Measurements from ENCODE around the gene ACAD11. TPM values are rescaled to one million over a fixed set of nuclear protein-coding genes. Genes with fewer than 3 reads are reported as not detected.
"Not testable (repeated sequence)": the region's sequence is repeated elsewhere in the genome, so short reads cannot be mapped to it uniquely, and the experiment has no call there.

The ACAD11 gene
- total RNA-seq, 2 experiments from 2014 or later = 11.2 to 11.4 TPM

DNA sequence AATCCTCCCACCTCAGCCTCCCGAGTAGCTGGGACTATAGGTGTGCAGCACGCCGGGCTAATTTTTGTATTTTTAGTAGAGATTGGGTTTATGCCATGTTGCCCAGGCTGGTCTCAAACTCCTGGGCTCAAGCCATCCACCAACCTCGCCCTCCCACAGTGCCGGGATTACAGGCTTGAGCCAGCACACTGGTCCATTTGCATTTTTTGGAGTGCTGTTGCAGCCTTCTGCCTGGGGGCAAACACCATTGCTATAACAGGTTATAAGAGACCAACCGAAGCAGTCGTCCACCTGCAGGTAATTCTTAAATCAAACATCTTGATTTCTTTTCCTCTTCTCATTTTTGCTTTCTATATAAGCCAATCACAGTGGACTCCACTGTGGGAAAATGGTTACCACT, 34.8 kb downstream of the ACAD11 start:
- DNase-seq = no peak
- H3K27ac Mint-ChIP-seq = no peak overlapping the region
- intact Hi-C loops (cut with micrococcal nuclease) = no loop called here
- H3K4me1 Mint-ChIP-seq (ENCODE audit: low read depth) = peaks cover 9% of the 10 kb centered on the region
- no peaks in the 10 kb centered on the region for H3K9me3 Mint-ChIP-seq
- no peak overlapping the region for H3K4me3 Mint-ChIP-seq
- CTCF ChIA-PET = interaction anchor here (0.5 kb wide), 1 partner anchor 89 kb away, joined by 3 read pairs; no protein-coding TSS in a partner anchor
- no peaks in the 10 kb centered on the region for H3K27me3 Mint-ChIP-seq (ENCODE audit: low read depth)
- peaks cover 31% of the 10 kb centered on the region for H3K36me3 Mint-ChIP-seq (ENCODE audit: low read depth)

DNA sequence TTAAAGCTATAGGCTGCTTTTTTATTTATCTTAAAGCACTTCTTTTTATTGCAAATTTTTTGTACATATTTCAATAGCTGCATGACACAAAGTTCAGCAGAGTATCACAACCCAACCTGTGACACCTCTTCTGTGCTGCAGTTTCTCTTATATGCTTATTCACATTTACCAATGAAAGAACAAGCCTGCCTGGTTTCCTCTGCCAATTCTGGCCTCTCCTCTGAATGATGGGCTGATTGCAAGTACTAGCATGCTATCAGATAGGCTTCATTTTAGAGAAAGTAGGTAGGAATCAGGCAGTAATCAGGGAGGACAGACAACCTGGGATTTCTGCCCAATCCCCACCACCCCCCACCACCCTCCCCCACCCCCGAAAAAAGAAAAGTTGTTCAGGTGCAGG, 36.0 kb downstream of the ACAD11 start:
- Mint-ChIP-seq H3K36me3 (ENCODE audit: low read depth) (peaks cover 31% of the 10 kb centered on the region), H3K27me3 (ENCODE audit: low read depth) (no peaks in the 10 kb centered on the region), H3K4me3 (no peak overlapping the region), H3K9me3 (no peaks in the 10 kb centered on the region), H3K4me1 (ENCODE audit: low read depth) (peaks cover 6% of the 10 kb centered on the region), H3K27ac (no peak overlapping the region)
- intact Hi-C loops (cut with micrococcal nuclease) = no loop called here
- DNase-seq = no peak
- CTCF ChIA-PET = interaction anchor here (1.1 kb wide), 1 partner anchor 18 kb away, joined by 4 read pairs; no protein-coding TSS in a partner anchor

- DNase-seq = no peak
- Mint-ChIP-seq H3K4me1 (ENCODE audit: low read depth) (peaks cover 6% of the 10 kb centered on the region), H3K36me3 (ENCODE audit: low read depth) (peaks cover 27% of the 10 kb centered on the region), H3K9me3 (no peaks in the 10 kb centered on the region), H3K4me3 (no peak overlapping the region), H3K27me3 (ENCODE audit: low read depth) (no peaks in the 10 kb centered on the region), H3K27ac (no peak overlapping the region)
- intact Hi-C loops (cut with micrococcal nuclease) = no loop called here
- CTCF ChIA-PET = interaction anchor here (0.6 to 1.1 kb wide), 2 partner anchors 19 to 1013 kb away, joined by 3 to 4 read pairs; no protein-coding TSS in a partner anchor
Measured at GRCh38 chr3:132622761-132623160, 36.8 kb downstream of the ACAD11 start.

- peaks cover 6% of the 10 kb centered on the region for H3K4me1 Mint-ChIP-seq (ENCODE audit: low read depth)
- no peak for DNase-seq
- no peak overlapping the region for H3K4me3 Mint-ChIP-seq
- H3K27ac Mint-ChIP-seq = no peak overlapping the region
- intact Hi-C loops (cut with micrococcal nuclease) = no loop called here
- H3K36me3 Mint-ChIP-seq (ENCODE audit: low read depth) = peaks cover 29% of the 10 kb centered on the region
- no peaks in the 10 kb centered on the region for H3K9me3 Mint-ChIP-seq
- CTCF ChIA-PET = no interaction called here
- no peaks in the 10 kb centered on the region for H3K27me3 Mint-ChIP-seq (ENCODE audit: low read depth)
Measured at GRCh38 chr3:132622148-132622547, 37.5 kb downstream of the ACAD11 start.

DNA sequence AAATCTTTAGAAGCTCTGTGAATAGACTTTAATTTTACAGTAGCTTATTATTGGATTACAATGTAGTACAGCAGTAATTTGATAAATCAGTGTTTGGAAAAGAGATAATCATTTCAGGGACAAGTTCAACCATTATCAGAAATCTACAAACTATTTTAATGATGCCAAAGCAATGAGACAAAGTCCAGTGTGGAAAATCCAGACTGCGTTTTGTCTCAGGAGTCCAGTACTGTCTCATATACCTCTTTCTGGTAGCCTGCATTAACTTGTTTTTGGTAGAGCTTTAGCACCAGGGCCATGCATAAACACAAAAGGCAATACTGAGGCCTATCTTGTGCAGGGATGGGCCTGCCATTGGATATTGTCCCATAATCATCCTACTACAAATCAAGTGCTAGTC, 42.8 kb downstream of the ACAD11 start:
- Mint-ChIP-seq H3K36me3 (ENCODE audit: low read depth) (peaks cover 45% of the 10 kb centered on the region), H3K4me3 (no peak overlapping the region), H3K4me1 (ENCODE audit: low read depth) (peaks cover 2% of the 10 kb centered on the region), H3K27me3 (ENCODE audit: low read depth) (no peaks in the 10 kb centered on the region), H3K27ac (no peak overlapping the region), H3K9me3 (peaks cover 5% of the 10 kb centered on the region)
- intact Hi-C loops (cut with micrococcal nuclease) = no loop called here
- no peak for DNase-seq
- CTCF ChIA-PET = no interaction called here

DNA sequence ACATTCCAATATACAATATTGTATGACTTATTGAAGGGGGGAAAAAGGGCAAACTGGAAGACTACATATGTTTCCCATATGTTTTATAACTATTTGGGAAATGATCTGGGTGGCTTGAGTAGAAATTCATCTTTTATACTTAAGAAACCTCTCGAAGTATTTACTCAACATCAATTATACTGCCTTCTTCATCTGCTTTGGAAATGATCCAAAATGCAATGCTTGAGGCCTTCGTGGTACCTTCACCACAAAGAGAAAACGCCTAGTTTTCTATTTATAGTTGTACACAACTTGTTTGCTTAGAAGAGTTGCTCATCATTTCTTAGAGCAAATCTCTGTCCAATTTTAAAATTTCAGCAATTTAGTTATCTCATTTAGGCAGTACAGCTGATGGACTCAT, 43.7 kb downstream of the ACAD11 start:
- intact Hi-C loops (cut with micrococcal nuclease) = no loop called here
- CTCF ChIA-PET = interaction anchor here (1.2 kb wide), 1 partner anchor 80 kb away, joined by 4 read pairs; no protein-coding TSS in a partner anchor
- no peak for DNase-seq
- no peaks in the 10 kb centered on the region for H3K27me3 Mint-ChIP-seq (ENCODE audit: low read depth)
- H3K4me3 Mint-ChIP-seq = no peak overlapping the region
- H3K27ac Mint-ChIP-seq = no peak overlapping the region
- H3K36me3 Mint-ChIP-seq (ENCODE audit: low read depth) = peaks cover 44% of the 10 kb centered on the region
- peaks cover 5% of the 10 kb centered on the region for H3K9me3 Mint-ChIP-seq
- H3K4me1 Mint-ChIP-seq (ENCODE audit: low read depth) = no peaks in the 10 kb centered on the region

DNA sequence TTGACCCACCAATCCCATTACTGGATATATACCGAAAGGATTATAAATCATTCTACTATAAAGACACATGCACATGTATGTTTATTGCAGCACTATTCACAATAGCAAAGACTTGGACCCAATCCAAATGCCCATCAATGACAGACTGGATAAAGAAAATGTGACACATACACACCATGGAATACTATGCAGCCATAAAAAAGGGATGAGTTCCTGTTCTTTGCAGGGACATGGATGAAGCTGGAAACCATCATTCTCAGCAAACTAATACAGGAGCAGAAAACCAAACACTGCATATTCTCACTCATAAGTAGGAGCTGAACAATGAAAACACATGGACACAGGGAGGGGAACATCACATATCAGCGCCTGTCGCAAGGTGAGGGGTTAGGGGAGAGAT, 44.3 kb downstream of the ACAD11 start:
- H3K4me3 Mint-ChIP-seq; H3K4me1 Mint-ChIP-seq (ENCODE audit: low read depth); intact Hi-C loops (cut with micrococcal nuclease); H3K27ac Mint-ChIP-seq; DNase-seq; H3K27me3 Mint-ChIP-seq (ENCODE audit: low read depth); H3K9me3 Mint-ChIP-seq: not testable (repeated sequence)
- peaks cover 41% of the 10 kb centered on the region for H3K36me3 Mint-ChIP-seq (ENCODE audit: low read depth)
- CTCF ChIA-PET = interaction anchor here (1.2 kb wide), 1 partner anchor 79 kb away, joined by 4 read pairs; no protein-coding TSS in a partner anchor

DNA sequence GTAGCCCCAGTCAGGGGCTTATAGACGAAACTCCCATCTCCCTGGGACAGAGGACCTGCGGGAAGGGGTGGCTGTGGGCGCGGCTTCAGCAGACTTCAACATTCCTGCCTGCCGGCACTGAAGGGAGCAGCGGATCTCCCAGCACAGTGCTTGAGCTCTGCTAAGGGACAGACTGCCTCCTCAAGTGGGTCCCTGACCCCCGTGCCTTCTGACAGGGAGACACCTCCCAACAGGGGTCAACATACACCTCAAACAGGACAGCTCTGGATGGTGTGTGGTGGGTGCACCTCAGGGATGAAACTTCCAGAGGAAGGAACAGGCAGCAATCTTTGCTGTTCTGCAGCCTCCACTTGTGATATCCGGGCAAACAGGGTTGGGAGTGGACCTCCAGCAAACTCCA, 53.0 kb downstream of the ACAD11 start:
- H3K9me3 Mint-ChIP-seq; H3K4me3 Mint-ChIP-seq; H3K27me3 Mint-ChIP-seq (ENCODE audit: low read depth); H3K4me1 Mint-ChIP-seq (ENCODE audit: low read depth); intact Hi-C loops (cut with micrococcal nuclease); DNase-seq; H3K27ac Mint-ChIP-seq: not testable (repeated sequence)
- H3K36me3 Mint-ChIP-seq (ENCODE audit: low read depth) = peaks cover 54% of the 10 kb centered on the region
- CTCF ChIA-PET = interaction anchor here (0.5 kb wide), 1 partner anchor 11 kb away, joined by 3 read pairs; no protein-coding TSS in a partner anchor

DNA sequence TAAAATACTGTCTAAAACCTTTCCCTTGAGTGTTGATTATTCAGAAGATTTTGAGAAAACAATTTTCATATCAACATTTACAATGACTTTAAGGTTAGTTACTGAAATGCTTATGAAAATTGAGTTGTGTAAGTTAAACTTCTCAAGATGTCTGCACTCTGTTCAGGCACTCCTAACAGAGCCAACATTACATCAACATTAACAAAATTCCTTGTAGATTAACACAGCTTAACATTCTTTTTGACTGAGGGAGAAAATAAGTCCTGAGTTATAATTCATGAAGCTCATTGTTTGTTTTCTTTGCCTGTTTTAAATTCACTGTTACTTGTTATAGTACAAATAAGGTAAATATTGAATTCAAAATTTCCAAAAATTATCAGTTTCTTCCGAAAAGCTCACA, 53.5 kb downstream of the ACAD11 start:
- CTCF ChIA-PET = interaction anchor here (0.5 kb wide), 1 partner anchor 10 kb away, joined by 3 read pairs; no protein-coding TSS in a partner anchor
- intact Hi-C loops (cut with micrococcal nuclease) = no loop called here
- Mint-ChIP-seq H3K36me3 (ENCODE audit: low read depth) (peaks cover 51% of the 10 kb centered on the region), H3K4me1 (ENCODE audit: low read depth) (no peaks in the 10 kb centered on the region), H3K27ac (no peak overlapping the region), H3K9me3 (no peaks in the 10 kb centered on the region), H3K4me3 (no peak overlapping the region), H3K27me3 (ENCODE audit: low read depth) (no peaks in the 10 kb centered on the region)
- no peak for DNase-seq

DNA sequence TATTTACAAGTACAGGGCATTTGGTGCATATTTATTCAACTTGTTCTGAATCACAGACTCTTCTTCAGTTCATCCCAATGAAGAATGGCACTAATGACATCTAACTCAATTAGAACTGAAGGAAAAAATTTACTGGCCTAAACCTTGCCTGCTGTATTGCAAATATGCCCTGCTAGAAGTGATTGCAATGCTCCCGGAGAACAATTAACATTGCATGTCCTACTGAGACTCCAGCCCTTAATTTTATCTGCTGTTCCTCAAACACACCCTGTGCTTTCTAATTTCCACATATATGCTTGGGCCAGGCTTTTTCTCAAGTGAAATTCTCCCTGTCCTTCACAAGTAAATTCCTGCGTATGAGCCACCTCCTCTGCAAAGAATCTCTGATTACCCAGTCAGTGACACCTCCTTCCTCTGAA, 54.2 kb downstream of the ACAD11 start:
- no peak overlapping the region for H3K4me3 Mint-ChIP-seq
- H3K36me3 Mint-ChIP-seq (ENCODE audit: low read depth) = peaks cover 47% of the 10 kb centered on the region
- intact Hi-C loops (cut with micrococcal nuclease) = no loop called here
- DNase-seq = no peak
- no peaks in the 10 kb centered on the region for H3K4me1 Mint-ChIP-seq (ENCODE audit: low read depth)
- CTCF ChIA-PET = no interaction called here
- no peaks in the 10 kb centered on the region for H3K9me3 Mint-ChIP-seq
- no peaks in the 10 kb centered on the region for H3K27me3 Mint-ChIP-seq (ENCODE audit: low read depth)
- H3K27ac Mint-ChIP-seq = no peak overlapping the region

DNA sequence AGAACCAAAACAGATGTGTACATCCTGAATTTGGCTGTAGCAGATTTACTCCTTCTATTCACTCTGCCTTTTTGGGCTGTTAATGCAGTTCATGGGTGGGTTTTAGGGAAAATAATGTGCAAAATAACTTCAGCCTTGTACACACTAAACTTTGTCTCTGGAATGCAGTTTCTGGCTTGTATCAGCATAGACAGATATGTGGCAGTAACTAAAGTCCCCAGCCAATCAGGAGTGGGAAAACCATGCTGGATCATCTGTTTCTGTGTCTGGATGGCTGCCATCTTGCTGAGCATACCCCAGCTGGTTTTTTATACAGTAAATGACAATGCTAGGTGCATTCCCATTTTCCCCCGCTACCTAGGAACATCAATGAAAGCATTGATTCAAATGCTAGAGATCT, 59.0 kb downstream of the ACAD11 start:
- H3K27me3 Mint-ChIP-seq (ENCODE audit: low read depth); H3K9me3 Mint-ChIP-seq; DNase-seq; CTCF ChIA-PET; H3K4me1 Mint-ChIP-seq (ENCODE audit: low read depth); H3K27ac Mint-ChIP-seq; intact Hi-C loops (cut with micrococcal nuclease); H3K4me3 Mint-ChIP-seq: not testable (repeated sequence)
- peaks cover 25% of the 10 kb centered on the region for H3K36me3 Mint-ChIP-seq (ENCODE audit: low read depth)

DNA sequence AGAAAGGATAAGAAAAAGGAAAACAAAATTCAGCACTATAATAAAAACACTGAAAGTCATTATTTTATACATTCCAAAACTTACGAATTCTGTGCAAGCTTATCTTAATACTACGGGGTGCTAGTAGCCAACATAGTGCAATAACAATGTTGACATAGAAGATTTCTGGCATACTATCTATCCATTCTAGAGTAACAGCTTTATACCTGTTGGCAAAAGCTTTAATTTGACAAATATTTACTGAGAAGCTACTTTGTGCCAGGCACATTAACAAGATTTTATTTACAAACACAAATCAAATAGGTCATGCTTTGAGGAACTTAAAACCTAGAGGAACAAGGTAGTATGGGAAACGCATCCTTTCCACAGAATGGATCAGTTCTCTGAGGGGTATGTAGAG, 61.4 kb downstream of the ACAD11 start:
- Mint-ChIP-seq H3K27ac (no peak overlapping the region), H3K27me3 (ENCODE audit: low read depth) (no peaks in the 10 kb centered on the region), H3K4me3 (no peak overlapping the region), H3K36me3 (ENCODE audit: low read depth) (peaks cover 28% of the 10 kb centered on the region), H3K9me3 (no peaks in the 10 kb centered on the region), H3K4me1 (ENCODE audit: low read depth) (peaks cover 3% of the 10 kb centered on the region)
- no peak for DNase-seq
- CTCF ChIA-PET = no interaction called here
- intact Hi-C loops (cut with micrococcal nuclease) = no loop called here

- Mint-ChIP-seq H3K9me3 (no peaks in the 10 kb centered on the region), H3K4me1 (ENCODE audit: low read depth) (peaks cover 3% of the 10 kb centered on the region), H3K27ac (no peak overlapping the region), H3K27me3 (ENCODE audit: low read depth) (no peaks in the 10 kb centered on the region), H3K36me3 (ENCODE audit: low read depth) (peaks cover 28% of the 10 kb centered on the region), H3K4me3 (no peak overlapping the region)
- intact Hi-C loops (cut with micrococcal nuclease) = no loop called here
- no peak for DNase-seq
- CTCF ChIA-PET = interaction anchor here (0.6 kb wide), 1 partner anchor 779 kb away, joined by 3 read pairs; no protein-coding TSS in a partner anchor
Measured at GRCh38 chr3:132597660-132598059, 61.9 kb downstream of the ACAD11 start.

Measured in activated naive CD4-positive, alpha-beta T cell treated with anti-CD3 and anti-CD28 coated beads for 36 hours (primary cell).